Erythroblast (primary cell): ENCODE results near the gene PLIN1.
"Not testable (repeated sequence)": the region's sequence is repeated elsewhere in the genome, so short reads cannot be mapped to it uniquely, and the experiment has no call there.

Experiments
- GATA1 ChIP-seq: IDR thresholded peaks from 2 replicates; pipeline ENCODE4 v1.6.1; 2011; ENCODE audit warnings: low read depth, mild to moderate bottlenecking, control low read depth, low read length, moderate library complexity
- POLR2A ChIP-seq: IDR thresholded peaks from 2 replicates; pipeline ENCODE4 v1.6.1; 2011; ENCODE audit warnings: mild to moderate bottlenecking, low read length

- not testable (repeated sequence) for TF ChIP-seq POLR2A, GATA1
Measured at GRCh38 chr15:89689930-89690275, 10.7 kb upstream of the PLIN1 start.
